GM10266 (cell line): ENCODE data around the gene LRRC4C.

Experiments used
- DNase-seq: peaks from one replicate; pipeline ENCODE4 v3.0.0; 2012; ENCODE audit errors: extremely low spot score
- CTCF ChIP-seq: IDR thresholded peaks from 2 replicates; pipeline ENCODE4 v1.5.1; 2012; ENCODE audit warnings: mild to moderate bottlenecking, low read depth; ENCODE audit not compliant: control insufficient read depth, insufficient read depth; ENCODE audit errors: missing control alignments

The LRRC4C gene

GRCh38 chr11:41018224-41018623 lies 441.2 kb downstream of the LRRC4C start:
- no peak for DNase-seq
- TF ChIP-seq CTCF, result no peak

DNA sequence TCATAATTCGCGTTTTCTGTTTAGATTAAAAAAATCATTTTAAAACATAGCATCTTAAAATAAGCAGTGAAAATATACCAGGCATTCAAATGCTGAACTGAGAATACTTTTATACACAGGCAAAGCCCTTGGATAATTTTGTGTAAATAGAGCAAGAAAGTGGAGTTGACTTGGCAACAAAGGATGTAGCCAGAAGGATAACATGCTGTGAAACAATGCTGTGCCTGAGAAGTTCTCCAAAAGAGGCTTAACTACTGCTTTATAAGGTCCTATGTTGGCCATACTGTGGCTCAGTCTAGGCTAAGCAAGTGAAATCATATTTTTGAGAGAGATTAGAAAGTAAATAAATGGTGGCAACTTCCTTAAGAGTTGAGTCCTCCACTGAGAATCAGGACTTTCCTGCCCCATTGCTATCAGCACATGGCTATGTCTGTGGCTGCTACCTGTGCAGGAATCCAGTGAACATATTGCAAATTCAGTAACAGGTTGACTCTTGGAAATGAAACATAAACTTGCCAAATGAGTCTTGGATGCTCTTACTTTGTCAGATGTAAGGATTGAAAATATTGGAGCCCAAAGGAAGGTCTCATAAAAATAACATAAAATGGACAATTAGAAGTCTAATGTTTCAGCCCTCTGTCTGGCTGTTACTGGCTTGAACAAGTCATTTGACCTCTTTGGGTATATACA lies 448.9 kb downstream of the LRRC4C start:
- no peak for TF ChIP-seq CTCF
- no peak for DNase-seq

GRCh38 chr11:41005986-41006385 lies 453.5 kb downstream of the LRRC4C start:
- no peak for TF ChIP-seq CTCF
- DNase-seq, result no peak

GRCh38 chr11:41003339-41004282 lies 455.8 kb downstream of the LRRC4C start:
- TF ChIP-seq CTCF, result no peak
- DNase-seq, result no peak

DNA sequence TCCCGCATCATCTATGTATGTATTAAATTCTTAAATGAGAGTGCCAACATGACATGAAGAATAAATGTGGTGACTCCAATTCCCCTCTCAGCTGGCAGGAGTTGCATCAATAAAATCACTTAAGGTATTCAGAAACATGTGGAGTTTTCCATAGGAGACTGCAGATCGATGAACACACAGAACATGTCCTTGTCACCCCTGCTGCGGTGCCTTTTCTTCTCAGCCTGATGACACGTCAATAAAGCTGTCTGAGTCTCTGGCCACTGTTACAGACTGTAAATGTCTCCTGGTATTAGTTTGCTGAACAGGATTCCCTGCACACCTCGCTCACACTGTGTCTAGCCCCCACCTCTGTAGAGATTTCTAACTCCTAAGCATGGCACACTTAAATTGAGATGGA lies 460.5 kb downstream of the LRRC4C start:
- no peak for TF ChIP-seq CTCF
- DNase-seq, result no peak

DNA sequence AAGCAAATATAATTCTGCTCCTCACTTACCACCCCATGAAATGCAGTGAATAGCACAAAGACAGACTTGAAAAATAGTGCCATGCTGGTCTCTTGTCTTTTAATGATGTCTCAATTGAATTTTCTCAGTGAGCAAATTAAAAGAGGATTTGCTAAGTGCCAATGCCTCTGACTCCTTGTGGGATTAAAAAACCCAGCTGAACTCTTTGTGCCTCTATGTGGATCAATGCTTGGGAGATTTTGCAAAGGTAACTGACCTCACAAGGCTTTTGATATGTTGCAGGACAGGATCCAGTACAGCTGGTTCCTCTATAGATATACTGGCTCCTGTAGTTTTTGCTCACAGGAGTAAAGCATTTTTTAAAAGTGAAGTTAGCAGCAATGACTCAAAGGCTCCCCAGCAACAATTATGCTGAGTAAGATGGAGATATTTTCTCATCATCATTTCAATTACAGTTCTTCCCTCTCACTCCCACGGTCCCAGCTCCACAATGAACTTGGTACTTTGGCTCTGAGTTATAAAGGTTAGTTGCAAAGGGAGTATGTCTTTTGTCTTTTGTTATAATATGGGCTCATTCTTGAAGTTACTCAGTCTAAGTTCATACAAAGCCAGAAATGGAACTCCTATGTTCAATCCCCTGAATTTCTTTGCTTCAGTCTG lies 471.5 kb downstream of the LRRC4C start:
- no peak for DNase-seq
- TF ChIP-seq CTCF, result no peak
